DMS79 treated with DMSO at 0.1 percent for 48 hours (cell line): ENCODE data around the gene RFXAP.
A peak's percentile ranks its signal among the peaks of the same experiment; 100 is the strongest.
"Not testable (repeated sequence)": the region's sequence is repeated elsewhere in the genome, so short reads cannot be mapped to it uniquely, and the experiment has no call there.

ENCODE experiments used
- DNase-seq: peaks from one replicate; lab custom pipeline; 2025; lab: John Stamatoyannopoulos, UW

RFXAP gene, protein sequence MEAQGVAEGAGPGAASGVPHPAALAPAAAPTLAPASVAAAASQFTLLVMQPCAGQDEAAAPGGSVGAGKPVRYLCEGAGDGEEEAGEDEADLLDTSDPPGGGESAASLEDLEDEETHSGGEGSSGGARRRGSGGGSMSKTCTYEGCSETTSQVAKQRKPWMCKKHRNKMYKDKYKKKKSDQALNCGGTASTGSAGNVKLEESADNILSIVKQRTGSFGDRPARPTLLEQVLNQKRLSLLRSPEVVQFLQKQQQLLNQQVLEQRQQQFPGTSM

DNA sequence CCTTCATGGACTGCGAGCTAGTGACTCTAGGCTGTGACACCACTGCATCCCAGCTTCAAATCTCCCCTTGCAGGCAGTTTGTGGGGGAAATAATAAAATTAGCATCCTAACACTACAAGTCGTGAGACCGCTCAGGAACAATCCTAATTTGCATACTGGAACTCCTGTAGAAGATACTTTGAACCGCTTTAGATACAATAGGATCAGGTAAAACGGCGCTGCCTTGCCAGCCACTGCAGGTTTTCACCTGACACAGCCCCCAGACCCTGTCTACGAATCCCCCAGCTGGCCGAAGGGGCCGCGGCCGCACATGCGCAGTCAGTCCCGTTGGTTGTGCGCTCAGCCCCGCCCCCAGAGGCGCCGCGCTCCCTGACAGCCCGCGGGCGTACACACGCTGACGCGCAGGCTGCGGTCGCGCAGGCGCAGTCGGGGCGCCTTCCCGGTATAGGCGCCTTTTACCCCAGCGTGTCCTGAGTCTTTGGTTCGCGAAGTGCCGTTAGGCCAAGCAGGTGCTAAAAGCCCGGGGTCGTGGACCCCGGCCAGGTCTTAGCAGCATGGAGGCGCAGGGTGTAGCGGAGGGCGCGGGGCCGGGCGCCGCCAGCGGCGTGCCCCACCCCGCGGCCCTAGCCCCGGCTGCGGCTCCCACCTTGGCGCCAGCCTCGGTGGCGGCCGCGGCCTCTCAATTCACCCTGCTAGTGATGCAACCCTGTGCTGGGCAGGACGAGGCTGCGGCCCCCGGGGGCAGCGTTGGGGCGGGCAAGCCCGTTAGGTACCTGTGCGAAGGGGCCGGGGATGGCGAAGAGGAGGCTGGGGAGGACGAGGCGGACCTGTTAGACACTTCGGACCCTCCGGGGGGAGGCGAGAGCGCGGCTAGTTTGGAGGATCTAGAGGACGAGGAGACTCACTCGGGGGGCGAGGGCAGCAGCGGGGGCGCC lies at the start of gene RFXAP:
TSS of gene RFXAP (plus strand) at position 419 of the 935 bp plus-strand sequence. CDS start at position 555, 136 bp downstream.
- DNase-seq, result peak; percentile 79

DNA sequence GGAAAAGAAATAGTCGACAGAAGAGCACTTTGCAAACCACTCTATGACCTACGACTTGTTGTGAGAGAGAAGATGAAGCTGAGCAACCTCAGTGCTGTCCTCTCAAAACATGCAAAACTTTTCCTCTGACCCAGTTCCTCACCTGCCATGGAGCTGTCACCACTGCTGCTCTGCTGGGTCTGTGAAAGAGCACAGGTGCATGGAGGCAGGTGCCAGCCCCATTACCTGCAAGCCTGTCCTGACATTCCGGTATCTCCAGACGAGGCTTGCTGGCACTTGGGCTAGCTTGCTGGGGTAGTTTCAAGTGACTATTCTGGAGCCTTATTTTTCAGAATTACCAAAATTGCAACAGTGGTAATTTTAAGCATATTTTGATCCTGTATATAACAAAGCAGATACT lies 49.5 kb upstream of the RFXAP start:
- DNase-seq, result no peak

DNA sequence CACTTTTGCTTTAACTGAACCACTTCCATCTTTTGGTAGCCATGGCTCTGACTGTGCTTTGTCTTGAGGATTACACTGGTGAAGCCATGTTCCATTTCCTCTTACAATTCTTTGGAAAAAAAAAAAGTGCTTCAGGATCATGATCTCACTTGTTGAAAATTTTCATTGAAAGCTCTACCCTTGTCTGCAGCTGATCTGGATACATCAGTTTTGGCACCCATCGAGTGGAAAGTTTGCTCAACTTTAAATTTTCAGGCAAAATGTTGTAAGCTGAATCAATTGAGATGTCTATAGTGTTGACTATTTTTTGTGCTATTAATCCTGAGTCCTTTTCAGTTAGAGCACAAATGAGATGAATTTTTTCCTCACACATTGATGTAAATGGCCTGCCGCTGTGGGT lies 48.3 kb upstream of the RFXAP start:
- DNase-seq, result no peak

DNA sequence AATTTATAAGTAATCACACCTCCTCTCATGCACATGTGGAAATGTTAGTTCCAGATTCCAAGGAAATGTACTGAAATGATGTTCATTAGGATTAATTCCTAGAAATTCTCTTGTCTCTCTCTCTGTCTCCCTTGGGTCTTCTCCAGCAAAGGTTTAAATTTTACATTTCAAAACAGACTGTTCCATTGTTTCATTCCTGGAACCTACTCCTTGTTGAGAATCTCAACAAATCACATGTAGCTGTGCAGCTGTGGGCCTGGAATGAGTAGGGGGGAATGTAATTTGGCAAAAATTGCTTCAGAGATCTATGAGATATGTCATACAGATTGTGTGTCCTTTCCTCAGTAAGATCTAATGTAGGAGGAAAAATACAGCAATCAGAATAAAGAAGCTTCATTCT lies 46.2 kb upstream of the RFXAP start:
- no peak for DNase-seq

DNA sequence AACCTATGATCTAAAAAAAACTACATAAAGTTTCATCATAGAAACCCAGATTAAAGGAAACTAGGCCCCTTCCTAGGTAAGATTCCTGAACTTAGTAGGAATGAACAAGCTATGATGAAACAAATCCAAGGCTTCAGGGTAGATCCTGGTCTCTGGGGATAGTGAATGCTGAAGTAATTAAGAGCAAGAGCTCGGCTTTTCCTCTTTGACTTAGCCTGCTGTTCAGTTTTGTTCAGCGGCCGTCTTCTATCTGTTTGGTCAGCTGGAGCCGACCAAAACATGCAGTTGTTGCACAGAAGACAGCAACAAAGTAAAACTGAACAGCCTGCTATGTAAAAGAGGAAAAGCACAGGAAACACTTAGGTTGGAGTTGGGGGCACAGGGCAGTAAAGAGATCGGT lies 44.1 kb upstream of the RFXAP start:
- DNase-seq, result no peak

DNA sequence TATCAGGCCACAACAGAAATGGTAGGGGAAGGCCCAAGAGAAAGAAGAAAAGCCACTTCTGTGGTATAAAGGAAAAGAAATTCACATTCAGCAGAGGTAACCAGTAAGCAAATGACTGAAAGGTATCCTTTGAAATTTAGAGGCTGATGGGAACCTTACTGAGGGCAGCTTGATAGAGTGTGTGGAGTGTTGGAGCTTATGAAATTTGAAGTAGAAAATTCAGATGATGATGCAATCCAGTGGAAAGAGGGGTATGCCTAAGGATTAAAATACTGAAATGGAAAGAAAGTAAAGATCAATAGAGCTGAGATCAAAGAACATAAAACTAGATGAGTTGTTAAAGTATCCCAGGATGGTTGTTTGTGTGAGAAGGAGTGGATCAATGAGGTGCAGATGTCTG lies 42.8 kb upstream of the RFXAP start:
- DNase-seq, result no peak

DNA sequence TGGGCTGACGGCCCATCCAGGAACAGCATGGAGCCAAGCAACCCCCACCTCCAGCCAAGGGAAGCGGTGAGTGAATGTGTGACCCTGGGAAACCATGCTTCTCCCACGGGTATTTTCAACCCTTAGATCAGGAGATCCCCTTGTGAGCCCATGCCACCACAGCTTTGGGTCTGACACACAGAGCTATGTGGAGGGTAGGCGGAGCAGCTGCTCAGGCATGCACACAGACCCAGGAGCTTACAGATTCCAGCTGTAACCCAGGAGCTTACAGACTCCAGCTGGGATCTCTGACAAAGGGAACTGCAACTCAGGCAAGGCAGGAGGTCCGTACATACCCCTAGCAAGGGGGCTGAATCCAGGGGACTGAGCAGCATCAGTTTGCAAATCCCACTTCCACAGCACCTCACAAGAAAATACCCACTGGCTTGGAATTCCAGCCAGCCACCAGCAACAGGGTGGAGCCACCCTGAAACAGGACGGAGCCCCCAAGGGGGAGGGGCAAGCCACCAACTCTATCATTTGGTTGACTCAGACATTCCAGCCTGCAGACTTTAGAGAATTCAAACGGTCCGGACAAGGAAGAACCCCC lies 40.8 kb upstream of the RFXAP start:
- DNase-seq, result no peak

DNA sequence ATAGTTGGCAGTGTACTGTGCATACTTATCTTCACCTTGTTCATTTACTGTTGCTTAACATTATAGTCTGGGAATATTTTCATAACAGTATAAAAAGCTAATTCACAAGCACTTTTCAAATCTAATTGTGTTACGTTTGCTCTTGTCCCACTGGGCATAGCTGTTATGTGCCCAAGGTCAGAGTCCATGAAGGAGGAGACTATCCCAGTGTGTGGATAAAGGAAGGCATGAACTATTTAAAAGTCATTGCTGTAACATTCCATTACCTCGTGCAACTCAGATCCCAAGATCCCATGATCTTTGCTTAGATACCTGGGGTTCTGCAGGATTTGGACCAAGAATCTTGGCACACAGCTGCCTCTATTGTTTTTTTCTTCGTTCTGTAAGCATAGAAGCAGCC lies 35.1 kb upstream of the RFXAP start:
- no peak for DNase-seq

DNA sequence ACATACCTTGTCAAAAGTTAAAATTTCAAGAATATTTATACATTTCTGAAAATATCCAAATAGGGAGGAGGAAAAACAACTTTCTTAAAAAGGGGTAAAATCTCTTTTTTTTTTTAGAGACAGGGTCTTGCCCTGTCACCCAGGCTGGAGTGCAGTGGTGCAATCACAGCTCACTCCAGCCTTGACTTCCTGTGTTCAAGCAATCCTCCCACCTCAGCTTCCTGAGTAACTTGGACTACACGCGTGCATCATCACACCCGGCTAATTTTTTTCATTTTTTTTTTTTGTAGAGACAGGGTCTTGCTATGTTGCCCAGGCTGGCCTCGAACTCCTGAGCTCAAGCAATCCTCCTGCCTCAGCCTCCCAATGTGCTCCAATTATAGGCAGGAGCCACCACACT lies 32.8 kb upstream of the RFXAP start:
- DNase-seq, result not testable (repeated sequence)

DNA sequence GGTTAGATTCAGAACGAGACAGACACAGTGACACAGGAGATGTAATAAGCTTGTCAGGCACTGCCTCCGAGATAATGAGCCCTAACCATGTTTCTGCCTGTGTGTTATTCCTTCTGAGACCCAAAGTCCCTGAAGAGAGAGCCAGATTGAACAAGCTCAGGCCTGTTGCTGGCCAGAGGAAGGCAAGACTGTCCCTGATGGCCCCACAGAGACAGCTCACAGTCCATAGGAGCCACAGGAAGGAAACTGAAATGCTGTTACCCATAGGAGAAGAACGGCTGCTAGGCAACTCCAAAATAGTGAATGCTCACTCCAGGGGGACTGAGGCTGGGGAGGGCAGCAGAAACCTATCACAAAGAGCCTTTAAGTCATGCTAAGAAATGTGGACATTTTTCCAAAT lies 31.8 kb upstream of the RFXAP start:
- no peak for DNase-seq

DNA sequence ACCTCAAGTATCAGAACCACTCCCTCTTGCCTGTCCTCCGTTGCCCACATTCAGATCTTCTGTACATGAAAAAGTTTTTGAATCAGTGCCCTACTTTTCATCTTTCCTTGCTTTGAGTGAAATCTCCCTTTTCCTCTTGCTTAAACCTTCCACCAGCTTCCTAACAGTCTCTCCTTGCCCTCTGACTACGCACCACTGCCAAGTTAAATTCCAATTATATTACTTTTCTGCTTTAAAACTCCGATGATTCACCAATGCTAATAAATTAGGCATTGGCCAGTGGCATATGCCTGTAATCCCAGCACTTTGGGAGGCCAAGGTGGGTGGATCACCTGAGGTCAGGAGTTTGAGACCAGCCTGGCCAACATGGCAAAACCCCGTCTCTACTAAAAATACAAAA lies 30.7 kb upstream of the RFXAP start:
- no peak for DNase-seq

DNA sequence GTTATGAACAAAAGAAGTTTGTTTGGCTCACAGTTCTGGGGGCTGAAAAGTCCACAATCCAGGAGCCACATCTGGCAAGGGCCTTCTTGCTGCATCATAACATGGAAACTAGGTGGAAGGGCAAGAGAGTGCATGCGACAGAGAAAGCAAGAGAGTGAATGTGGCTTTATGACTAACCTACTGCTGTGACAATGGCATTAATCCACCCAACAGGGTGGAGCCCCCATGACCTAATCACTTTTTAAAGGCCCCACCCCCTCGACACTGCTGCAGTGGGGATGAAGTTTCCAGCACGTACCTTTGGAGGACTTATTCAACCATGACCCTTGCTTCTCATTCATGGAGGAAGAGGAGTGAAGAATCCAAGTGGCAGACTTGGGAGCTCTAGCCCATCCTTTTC lies 30.0 kb upstream of the RFXAP start:
- no peak for DNase-seq

DNA sequence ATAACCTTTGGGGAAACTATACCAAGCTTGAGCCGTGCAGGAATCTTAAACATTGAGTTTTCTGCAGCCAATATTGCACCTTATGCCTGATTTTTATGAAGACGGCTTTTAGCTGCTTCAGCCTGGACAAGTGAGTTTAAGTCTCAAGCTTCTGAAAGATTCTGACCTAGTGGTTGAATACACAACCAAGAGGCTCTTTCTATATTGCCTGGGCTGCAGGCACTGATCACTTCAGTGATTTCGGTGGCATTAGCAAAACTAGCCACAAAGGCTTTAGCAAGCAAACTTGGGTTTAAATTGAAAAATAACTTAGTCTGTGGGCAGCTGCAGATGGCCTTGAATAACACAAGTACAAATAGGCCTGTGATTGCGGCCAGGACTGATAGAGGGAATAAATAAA lies 29.3 kb upstream of the RFXAP start:
- no peak for DNase-seq

DNA sequence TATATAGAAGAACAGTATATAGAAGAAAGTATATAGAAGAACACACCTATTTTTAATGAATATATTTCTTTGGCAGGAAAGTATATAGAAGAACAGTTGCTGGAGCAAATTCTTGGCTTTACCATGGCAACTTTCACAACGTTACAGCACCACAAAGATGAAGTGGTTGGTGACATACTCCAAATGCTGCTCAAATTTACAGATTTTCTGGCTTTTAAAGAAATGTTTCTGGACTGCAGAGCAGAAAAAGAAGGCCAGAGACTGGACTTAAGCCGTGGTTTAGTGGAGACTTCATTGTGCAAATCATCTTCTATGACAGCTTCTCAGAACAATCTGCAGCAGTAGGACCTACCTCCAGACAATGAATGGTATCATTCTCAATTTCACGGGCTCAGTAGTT lies 24.3 kb upstream of the RFXAP start:
- no peak for DNase-seq

DNA sequence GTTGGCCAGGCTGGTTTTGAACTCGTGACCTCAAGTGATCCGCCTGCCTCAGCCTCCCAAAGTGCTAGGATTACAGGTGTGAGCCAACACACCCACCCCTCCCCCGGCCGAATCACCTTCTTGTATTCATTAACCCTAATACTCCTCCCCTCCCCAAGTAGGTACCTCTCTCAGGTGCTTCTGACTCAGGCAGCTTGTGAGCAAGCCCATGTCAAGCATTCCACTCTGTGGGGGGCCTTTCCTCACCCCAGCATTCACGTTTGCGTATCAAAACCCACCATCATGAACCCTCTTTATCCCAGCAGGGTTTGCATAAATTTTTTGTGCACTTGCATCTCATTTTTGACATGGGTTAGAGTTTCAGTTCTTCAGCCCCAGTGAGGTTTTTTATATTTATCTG lies 23.6 kb upstream of the RFXAP start:
- no peak for DNase-seq

DNA sequence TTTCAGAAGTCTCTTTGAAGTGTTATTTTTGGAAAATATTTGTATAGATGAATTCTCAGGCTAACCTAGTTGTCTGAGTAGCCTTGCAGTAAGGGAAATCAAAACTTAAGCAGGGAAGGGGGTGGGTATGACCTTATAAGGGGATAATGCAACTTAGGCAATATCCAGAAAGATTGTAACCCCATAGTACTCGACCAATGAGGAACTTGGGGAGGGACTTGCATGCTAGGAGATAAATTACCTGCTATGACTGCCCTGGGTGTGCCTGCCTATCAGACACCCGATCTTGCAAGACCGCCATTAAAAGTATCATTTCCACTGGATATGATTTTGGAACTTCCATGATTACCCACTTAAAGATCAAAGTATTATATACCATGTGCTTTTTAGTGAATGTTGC lies 23.0 kb upstream of the RFXAP start:
- no peak for DNase-seq

DNA sequence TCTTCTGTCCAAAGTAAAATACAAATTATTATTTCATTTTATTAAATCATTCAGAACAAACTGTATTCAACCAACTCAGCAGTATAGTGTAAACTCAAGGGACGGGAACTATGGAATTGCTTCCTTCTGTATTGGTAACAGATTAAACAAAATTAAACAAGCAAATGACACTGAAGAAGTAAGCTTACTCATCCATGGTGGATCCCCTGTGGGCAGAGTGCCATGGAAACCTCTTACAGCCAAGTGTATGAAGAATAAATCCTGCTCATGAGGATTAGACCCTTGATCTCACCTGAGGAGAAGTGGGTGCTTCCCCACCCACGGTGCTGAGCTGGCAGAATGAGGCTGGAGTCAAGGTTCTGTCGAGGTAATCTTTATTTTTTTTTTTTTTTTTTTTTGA lies 18.0 kb upstream of the RFXAP start:
- DNase-seq, result no peak

DNA sequence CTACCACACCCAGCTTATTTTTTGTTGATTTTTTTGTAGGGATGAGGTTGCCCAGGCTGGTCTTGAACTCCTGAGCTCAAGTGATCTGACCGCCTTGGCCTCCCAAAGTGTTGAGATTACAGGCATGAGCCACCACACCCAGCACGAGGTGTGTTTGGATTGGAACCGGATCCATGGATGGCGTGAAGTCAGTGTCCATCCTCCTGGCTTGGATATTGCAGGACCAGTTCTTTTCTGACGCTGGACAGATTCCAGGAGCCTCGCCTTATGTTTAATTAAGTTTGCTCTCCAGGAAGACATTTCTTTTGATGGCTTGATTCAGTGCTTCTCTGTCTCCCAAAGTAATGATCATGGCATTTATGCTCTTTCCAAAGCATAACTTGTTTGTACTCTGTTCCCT lies 14.4 kb upstream of the RFXAP start:
- DNase-seq, result no peak

DNA sequence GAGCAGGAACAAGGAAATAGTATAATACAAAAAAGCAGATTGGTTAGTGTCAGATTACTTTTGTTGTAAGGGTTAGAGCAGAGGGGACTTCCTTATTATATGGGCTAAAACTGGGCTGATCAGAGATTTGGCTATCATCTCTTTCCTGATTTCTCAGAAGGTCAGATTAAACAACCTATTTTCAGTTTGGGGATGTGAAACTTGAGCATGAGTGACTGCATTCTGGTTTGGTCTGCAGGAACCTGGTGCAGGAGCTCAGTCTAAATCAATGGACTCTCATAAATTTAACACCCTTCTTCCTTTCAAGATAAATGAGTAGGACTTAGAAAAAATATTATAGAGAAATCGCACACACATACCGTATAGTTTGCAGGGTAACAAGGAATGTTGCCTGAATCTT lies 12.9 kb upstream of the RFXAP start:
- no peak for DNase-seq

DNA sequence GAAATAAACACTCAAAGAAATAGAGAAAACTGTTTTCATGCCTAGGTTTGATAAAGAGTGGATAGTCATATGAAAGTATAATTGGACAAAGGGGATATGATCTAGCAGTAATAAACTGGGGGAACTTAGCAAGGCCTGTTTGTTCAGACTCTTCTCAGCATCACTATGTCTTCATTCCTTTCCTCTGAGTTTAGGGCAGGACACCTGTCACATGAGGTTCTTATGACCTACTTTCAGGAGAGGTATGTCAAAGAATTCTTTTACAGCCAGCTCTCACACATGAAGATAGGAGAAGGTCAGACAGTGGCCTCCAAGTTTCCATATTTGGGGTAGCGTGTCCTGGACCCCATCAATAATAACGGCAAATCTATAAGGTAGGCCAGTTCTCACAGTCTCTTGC lies 11.4 kb upstream of the RFXAP start:
- DNase-seq, result no peak

DNA sequence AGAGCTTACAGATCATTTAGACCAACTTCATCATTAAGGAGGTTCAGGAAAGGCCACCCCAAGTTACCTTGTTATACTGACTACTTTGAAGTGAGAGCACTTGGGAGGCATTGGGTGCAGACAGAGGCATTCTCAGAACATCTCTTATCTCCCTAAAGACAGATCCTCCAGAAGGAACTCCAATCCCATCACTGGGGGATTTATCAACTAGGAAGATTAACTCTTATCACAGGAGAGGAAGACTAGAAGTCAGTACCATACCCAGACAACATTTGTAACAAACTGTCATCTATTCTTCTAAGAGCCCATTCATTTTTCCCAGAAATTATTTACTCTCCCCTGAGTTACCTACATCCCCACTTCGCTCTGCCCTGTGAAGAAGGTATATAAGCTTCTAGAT lies 5.8 kb upstream of the RFXAP start:
- DNase-seq, result no peak

DNA sequence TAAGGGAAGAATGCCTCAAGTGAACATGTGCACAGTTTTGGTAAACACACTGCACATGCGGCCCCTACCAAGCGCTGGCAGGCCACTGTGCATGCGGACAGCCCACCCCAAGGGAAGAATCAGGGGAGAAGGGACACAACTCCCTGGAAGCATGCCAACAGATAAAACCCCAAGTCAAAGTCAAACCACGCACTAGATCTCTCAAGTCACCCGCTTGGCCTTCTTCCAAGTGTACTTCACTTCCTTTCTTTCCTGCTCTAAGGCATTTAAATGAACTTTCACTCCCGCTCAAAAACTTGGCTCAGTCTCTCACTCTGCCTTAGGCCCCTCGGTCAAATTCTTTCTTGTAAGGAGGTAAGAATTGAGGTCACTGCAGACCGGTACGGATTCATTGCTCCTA lies 4.6 kb upstream of the RFXAP start:
- DNase-seq, result peak; percentile 90

DNA sequence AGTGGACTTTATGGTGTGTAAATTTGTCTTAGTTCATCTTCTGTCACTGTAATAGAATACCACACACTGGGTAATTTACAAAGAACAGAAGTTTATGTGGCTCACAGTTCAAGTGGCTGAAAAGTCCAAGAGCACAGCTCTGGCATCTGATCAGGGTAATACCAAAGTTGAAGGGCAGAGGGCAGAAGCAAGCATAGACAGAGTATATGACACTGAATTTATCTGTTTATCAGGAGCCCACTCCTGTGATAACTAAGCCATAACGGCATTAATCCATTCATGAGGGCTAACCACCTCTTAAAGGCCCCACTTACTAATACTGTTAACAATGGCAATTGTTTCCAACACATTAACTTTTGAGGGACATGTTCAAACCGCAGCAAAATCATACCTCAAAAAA lies 4.0 kb upstream of the RFXAP start:
- DNase-seq, result peak; percentile 91
